Gastroesophageal sphincter (tissue), 4 donors: Measurements from ENCODE around the gene PUSL1. TPM values are rescaled to one million over a fixed set of nuclear protein-coding genes. Genes with fewer than 3 reads are reported as not detected.

Source experiments
- ATAC-seq: fragments of 150-250 bp; one replicate; pipeline ENCODE4 v1.9.1; 2016; ENCODE audit warnings: mild to moderate bottlenecking, moderate library complexity
- H3K27ac ChIP-seq, 4 donors: fragments of 200-600 bp; sonication (generic) in 3 of 4; 1 replicate in 3 of 4; 2 replicates in 1 of 4; pipeline ENCODE4 v1.5.1; 2016 to 2019
- H3K27me3 ChIP-seq: fragments of 200-600 bp; sonication (generic); one replicate; pipeline ENCODE4 v1.5.1; 2019
- H3K36me3 ChIP-seq, 2 donors: fragments of 200-600 bp; sonication (generic); one replicate each; pipeline ENCODE4 v1.5.1; 2019; ENCODE audit warnings: control low read depth in 1 of 2
- H3K4me1 ChIP-seq, 3 donors: fragments of 200-600 bp; sonication (generic); 1 replicate in 2 of 3; 2 replicates in 1 of 3; pipeline ENCODE4 v1.5.1; 2016 to 2019; ENCODE audit warnings: control low read depth in 2 of 3
- H3K4me3 ChIP-seq, 2 donors: fragments of 200-600 bp; sonication (generic); one replicate each; pipeline ENCODE4 v1.5.1; 2019; ENCODE audit warnings: mild to moderate bottlenecking in 1 of 2, moderate library complexity in 1 of 2
- H3K9me3 ChIP-seq, 3 donors: fragments of 200-600 bp; sonication (generic); one replicate each; pipeline ENCODE4 v1.5.1; 2017 to 2019; ENCODE audit warnings: control low read depth in 2 of 3
- EP300 ChIP-seq: sonication (generic); formaldehyde crosslinking; IDR thresholded peaks from one replicate; pipeline ENCODE4 v1.6.1; 2017; ENCODE audit warnings: antibody characterized with exemption, mild to moderate bottlenecking
- POLR2A ChIP-seq, 2 donors: fragments of 450-650 bp; IDR thresholded peaks; one replicate each; pipeline ENCODE4 v1.6.1; 2017; ENCODE audit warnings: antibody characterized with exemption in 2 of 2, mild to moderate bottlenecking in 2 of 2, moderate library complexity in 1 of 2
- POLR2AphosphoS5 ChIP-seq: sonication (generic); formaldehyde crosslinking; IDR thresholded peaks from one replicate; pipeline ENCODE4 v1.6.1; 2017; ENCODE audit warnings: antibody characterized with exemption
- WGBS, 2 donors: methylation state at CpG; one replicate each; pipeline ENCODE4 v1.1.5; 2018; ENCODE audit warnings: low coverage in 1 of 2; 5-methylcytosine and 5-hydroxymethylcytosine counted together
- total RNA-seq, 4 donors: library from RNA; depleted of rRNA; stranded (reverse); fragments of >200 nt; gene quantifications; one replicate each; pipeline ENCODE4 v1.1.0, GENCODE V29; 2016
- TF ChIP-seq, protein P1 (sequence below), 4 experiments: fragments of 200-600 bp in 2 of 4; fragments of 450-650 bp in 2 of 4; sonication (generic) in 1 of 4; IDR thresholded peaks; one replicate each; pipeline ENCODE4 v1.5.1; 2017 to 2019; ENCODE audit warnings: antibody characterized with exemption in 4 of 4, mild to moderate bottlenecking in 2 of 4, moderate library complexity in 2 of 4

PUSL1 gene
- total RNA-seq, 4 donors from 2014 or later: 12.5 to 24.2 (median 19.4) TPM

DNA sequence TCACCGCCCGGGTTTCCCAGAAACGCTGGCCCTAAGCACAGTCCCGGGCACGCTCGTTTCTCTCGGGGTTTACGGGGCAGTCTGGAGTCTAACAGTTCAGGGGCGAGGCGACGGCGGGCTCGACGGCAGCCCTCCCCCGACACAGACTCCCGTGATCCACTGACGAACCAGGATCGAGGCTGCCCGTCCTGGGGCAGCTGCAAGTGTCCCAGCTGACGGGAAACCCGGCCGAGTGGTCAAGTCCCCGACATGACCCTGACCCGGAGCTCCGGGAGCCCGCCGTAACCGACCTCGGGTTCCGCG lies 35.2 kb upstream of the PUSL1 start:
- WGBS, 2 donors: no CpG with 5 or more reads among the region's 31 CpGs
- ATAC-seq: no peak
- TF ChIP-seq POLR2A (IDR thresholded peaks at IDR 0.05): no peak
- no peak for TF ChIP-seq EP300
- no peak for TF ChIP-seq POLR2AphosphoS5
- TF ChIP-seq, protein P1, sequence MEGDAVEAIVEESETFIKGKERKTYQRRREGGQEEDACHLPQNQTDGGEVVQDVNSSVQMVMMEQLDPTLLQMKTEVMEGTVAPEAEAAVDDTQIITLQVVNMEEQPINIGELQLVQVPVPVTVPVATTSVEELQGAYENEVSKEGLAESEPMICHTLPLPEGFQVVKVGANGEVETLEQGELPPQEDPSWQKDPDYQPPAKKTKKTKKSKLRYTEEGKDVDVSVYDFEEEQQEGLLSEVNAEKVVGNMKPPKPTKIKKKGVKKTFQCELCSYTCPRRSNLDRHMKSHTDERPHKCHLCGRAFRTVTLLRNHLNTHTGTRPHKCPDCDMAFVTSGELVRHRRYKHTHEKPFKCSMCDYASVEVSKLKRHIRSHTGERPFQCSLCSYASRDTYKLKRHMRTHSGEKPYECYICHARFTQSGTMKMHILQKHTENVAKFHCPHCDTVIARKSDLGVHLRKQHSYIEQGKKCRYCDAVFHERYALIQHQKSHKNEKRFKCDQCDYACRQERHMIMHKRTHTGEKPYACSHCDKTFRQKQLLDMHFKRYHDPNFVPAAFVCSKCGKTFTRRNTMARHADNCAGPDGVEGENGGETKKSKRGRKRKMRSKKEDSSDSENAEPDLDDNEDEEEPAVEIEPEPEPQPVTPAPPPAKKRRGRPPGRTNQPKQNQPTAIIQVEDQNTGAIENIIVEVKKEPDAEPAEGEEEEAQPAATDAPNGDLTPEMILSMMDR (IDR thresholded peaks at IDR 0.05): no peak

DNA sequence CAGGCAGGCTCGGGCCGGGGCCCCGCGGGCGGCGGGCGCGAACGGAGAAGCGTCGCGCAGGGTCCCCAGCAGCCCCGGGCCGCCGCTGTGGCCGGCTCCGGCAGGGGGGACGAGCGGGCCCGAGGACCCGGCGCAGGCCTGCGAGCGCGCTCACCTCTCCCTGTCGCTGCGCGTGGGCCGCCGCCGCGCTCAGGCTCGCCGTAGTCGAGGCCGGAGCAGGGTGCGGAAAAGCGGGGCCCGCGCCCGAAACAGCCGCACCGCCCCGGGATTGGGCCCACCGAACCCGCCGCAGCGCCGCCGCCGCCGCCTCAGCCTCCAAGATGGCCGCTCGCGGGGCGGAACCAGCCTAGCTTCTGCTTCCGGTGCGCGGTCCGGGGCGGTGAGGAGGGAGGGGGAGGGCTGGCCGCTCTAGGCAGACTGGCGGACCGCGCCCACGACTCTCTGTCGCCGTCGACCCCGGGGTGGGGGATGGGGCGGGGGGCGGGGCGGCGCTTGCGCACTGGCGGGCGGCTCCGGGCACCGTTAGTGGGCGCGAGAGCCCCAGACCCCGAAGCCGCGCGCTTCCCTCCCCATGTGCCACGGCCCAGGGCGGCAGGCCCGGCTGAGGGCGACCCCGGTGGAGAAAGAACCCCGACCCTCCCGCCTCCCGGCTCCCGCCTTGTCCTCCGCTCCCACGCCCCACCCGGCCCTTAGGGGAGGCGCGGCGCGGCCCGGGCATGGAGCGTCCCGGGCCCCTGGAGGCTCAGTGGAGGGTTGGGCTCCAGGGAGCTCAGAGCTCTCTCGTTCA lies 34.7 kb upstream of the PUSL1 start, which contains the start of gene UBE2J2:
Gene UBE2J2 (minus strand): TSS at position 343 of the 787 bp plus-strand sequence. CDS start 5,862 bp downstream, outside the sequence.
- WGBS, 2 donors: no CpG with 5 or more reads among the region's 105 CpGs
- TF ChIP-seq POLR2A (IDR thresholded peaks at IDR 0.05) (peak; percentile 48 to 60), POLR2AphosphoS5 (peak; percentile 58), EP300 (no peak)
- TF ChIP-seq, protein P1 (IDR thresholded peaks at IDR 0.05): peak in 1 of 4 experiments; percentile 39
- H3K9me3 ChIP-seq: no peaks in the 10 kb centered on the region
- ATAC-seq: peak; percentile 99
- peaks cover 6 to 56% (median 35%) of the 10 kb centered on the region in 3 donors for H3K4me1 ChIP-seq
- H3K36me3 ChIP-seq: peaks cover 0 to 4% of the 10 kb centered on the region in 2 donors
- peak within 1 kb of the TSS; percentile 21 to 89 (median 86) for H3K27ac ChIP-seq
- H3K27me3 ChIP-seq: no peaks in the 10 kb centered on the region
- peak within 1 kb of the TSS; percentile 90 to 99 for H3K4me3 ChIP-seq

More for the DNA sequence above, 35.2 kb upstream of the PUSL1 start:
- Histone ChIP-seq H3K36me3 (peaks cover 0 to 10% of the 10 kb centered on the region in 2 donors), H3K4me1 (peaks cover 6 to 62% (median 35%) of the 10 kb centered on the region in 3 donors), H3K27ac (peak overlapping the region; percentile 18 to 89 (median 86)), H3K4me3 (peak overlapping the region; percentile 90 to 99), H3K9me3 (no peaks in the 10 kb centered on the region), H3K27me3 (no peaks in the 10 kb centered on the region)

DNA sequence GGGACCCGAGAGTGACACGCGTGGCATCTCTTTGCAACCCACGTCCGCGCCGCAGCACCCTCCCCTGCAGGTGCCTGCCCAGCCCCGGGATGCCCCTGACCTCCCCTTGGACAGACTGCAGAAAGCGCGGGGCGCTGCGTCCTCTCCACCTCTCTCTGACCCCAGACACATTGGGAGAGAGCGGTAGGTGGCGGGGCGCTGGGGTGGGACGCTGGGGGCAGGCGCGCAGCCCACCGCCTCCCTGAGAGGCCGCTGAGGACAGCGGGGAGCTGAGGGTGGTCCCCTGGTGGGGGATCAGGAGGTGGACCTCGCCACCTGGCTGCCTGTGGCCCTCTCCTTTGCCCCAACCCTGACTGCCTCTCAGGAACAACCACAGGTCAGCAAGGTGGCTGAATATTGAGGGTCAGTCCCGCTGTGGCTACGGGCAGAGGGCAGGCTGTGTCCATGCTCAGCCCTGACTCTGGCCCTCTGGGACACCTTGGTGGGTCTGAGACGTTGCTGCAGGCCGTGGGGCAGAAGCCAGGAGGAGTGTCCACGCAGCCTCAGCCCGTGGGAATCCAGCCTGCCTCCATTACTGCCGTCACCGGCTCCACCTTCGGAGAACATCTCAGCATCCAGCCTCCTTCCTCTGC lies 34.0 kb upstream of the PUSL1 start:
- Histone ChIP-seq H3K4me1 (peaks cover 6 to 50% (median 35%) of the 10 kb centered on the region in 3 donors), H3K9me3 (no peaks in the 10 kb centered on the region), H3K36me3 (peaks cover 0 to 4% of the 10 kb centered on the region in 2 donors), H3K4me3 (peak overlapping the region; percentile 90 to 99), H3K27me3 (no peaks in the 10 kb centered on the region), H3K27ac (peak overlapping the region; percentile 21 to 89 (median 86))
- WGBS, 2 donors: 25% methylated on average over 7 of the region's 31 CpGs; no CpG with 5 or more reads in 1 of the 2 donors
- no peak for ATAC-seq
- TF ChIP-seq POLR2A (IDR thresholded peaks at IDR 0.05) (no peak), POLR2AphosphoS5 (no peak), EP300 (no peak)
- TF ChIP-seq, protein P1 (IDR thresholded peaks at IDR 0.05): no peak

DNA sequence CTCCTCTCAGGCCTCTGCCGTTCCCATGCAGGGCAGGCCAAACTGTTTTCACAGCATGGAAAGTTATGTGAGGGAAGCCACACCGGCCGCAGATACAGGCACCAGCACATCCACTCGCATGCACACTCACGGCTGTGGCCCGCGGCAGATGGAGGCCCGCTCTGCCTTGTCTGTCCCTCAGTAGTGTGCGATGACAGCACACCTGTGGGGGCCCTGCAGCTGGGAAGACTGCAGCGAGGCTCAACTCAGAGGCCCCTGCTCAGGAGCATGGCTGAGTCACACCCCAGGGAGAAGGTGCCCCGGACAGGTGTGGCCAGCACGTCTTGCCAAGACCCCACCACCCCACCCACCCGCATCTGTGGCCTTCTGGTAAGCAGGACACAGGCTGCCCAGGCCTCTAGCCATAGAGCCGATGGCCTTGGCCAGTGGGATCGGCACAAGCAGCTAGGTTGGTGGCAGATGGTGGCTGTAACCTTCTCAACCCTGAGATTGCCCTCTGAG lies 33.4 kb upstream of the PUSL1 start:
- H3K9me3 ChIP-seq: no peaks in the 10 kb centered on the region
- H3K27me3 ChIP-seq: no peaks in the 10 kb centered on the region
- H3K27ac ChIP-seq: peak overlapping the region in 2 of 4 donors; percentile 86 to 89
- no peak for ATAC-seq
- H3K4me1 ChIP-seq: peaks cover 6 to 44% (median 34%) of the 10 kb centered on the region in 3 donors
- no CpG with 5 or more reads among the region's 15 CpGs for WGBS, 2 donors
- H3K36me3 ChIP-seq: peaks cover 0 to 4% of the 10 kb centered on the region in 2 donors
- H3K4me3 ChIP-seq: peak overlapping the region in 1 of 2 donors; percentile 99
- TF ChIP-seq POLR2AphosphoS5 (no peak), POLR2A (IDR thresholded peaks at IDR 0.05) (no peak), EP300 (no peak)
- TF ChIP-seq, protein P1 (IDR thresholded peaks at IDR 0.05): no peak
